Mucosa of gallbladder (tissue), 1 donor: ENCODE data around the gene UPF3A. TPM values are rescaled to one million over a fixed set of nuclear protein-coding genes. Genes with fewer than 3 reads are reported as not detected.
"Not testable (repeated sequence)": the region's sequence is repeated elsewhere in the genome, so short reads cannot be mapped to it uniquely, and the experiment has no call there.

Experiments
- DNase-seq: peaks from one replicate; pipeline ENCODE4 v3.0.0-alpha.2; 2020; ENCODE audit warnings: low spot score
- total RNA-seq: library from RNA; stranded (reverse); gene quantifications from one replicate; pipeline ENCODE4 v1.2.1, GENCODE V29; 2021
- donor health status: DM: no; HTN: no; CAD: no.

The UPF3A gene, protein sequence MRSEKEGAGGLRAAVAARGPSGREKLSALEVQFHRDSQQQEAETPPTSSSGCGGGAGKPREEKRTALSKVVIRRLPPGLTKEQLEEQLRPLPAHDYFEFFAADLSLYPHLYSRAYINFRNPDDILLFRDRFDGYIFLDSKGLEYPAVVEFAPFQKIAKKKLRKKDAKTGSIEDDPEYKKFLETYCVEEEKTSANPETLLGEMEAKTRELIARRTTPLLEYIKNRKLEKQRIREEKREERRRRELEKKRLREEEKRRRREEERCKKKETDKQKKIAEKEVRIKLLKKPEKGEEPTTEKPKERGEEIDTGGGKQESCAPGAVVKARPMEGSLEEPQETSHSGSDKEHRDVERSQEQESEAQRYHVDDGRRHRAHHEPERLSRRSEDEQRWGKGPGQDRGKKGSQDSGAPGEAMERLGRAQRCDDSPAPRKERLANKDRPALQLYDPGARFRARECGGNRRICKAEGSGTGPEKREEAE
- 34.2 TPM for total RNA-seq

DNA sequence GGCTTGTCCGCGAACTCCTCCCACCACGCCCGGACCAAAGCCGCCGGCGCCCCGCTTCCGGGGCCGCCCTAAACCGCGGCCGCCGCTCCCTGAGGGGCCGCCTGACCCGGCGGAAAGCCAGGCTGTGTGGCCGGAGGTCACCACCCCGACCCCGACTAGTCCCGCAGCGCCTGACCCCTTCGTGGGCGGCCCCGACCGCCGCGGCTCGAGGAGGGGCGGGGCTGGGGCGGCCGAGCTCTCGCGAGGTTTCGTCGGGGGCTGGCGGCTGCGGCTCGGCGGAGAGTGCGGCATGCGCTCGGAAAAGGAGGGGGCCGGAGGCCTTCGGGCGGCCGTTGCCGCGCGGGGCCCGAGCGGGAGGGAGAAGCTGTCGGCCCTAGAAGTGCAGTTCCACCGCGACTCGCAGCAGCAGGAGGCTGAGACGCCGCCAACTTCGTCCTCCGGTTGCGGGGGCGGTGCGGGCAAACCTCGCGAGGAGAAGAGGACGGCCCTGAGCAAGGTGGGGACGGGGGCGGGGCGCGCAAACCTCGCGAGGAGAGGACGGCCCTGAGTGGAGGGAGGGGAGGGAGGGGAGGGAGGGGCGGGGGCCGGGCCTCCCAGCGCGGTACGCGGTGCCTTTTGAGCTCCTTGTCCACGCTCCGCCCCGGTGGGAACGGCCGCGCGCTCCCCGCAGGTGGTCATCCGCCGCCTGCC, at the start of gene UPF3A:
TSS of gene UPF3A (plus strand) at position 251 of the 690 bp plus-strand sequence. CDS start at position 290, 39 bp downstream.
- peak; percentile 87 for DNase-seq

DNA sequence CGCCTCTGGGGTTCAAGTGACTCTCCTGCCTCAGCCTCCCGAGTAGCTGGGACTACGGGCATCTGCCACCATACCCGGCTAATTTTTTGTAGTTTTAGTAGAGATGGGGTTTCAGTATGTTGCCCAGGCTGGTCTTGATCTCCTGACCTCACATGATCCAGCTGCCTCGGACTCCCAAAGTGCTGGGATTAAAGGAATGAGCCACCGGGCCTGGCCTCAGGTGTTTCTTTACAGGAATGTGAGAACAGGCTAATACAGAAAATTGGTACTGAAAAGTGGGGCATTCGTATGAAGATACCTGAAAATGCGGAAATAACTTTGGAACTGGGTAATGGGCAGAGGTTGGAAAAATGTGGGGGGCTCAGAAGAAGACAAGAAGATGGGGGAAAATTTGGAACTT, 49.5 kb upstream of the UPF3A start:
- no peak for DNase-seq

DNA sequence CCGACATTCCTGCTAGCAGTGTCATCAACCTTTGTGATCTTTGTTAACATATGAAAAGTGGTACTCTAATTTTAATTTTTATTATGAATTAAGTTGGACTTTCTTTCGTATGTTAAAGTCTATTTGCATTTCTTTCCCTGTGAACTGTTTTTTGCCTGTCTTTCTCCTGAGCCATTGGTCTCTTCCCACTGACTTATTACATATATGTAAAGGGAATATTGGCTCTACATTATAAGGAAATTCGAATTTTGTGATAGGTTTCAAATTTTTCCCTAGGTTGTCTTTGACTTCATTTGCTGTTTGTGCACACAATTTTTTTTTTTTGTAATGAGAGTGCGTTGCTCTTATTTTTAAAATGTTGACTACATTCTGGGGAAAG, 47.1 kb upstream of the UPF3A start:
- DNase-seq, result no peak

- peak; percentile 92 for DNase-seq
Measured at GRCh38 chr13:114234645-114235421, 46.6 kb upstream of the UPF3A start, which contains the start of gene CDC16. TSS of gene CDC16 (plus strand) at chr13:114234897. CDS start at chr13:114235085, 188 bp downstream.

DNA sequence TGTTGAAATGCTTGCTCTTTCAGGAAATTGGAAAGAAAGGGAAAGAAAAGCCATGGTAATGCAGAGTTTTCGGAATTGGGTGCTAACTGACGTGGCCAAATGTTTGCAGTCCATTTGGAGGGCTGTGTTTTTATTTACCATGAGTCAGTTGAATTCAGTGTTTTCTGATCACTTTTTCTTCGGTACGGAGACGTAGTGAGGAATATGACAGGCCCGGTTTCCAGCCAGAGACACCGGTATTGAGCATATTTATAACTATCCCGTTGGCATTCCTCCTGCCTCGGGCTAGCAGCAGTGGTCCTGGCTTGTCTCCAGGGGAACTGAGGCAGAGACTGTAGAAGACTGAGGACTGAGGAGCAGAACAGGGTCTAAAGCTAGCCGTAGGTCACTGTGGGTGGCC, 45.7 kb upstream of the UPF3A start:
- no peak for DNase-seq

DNA sequence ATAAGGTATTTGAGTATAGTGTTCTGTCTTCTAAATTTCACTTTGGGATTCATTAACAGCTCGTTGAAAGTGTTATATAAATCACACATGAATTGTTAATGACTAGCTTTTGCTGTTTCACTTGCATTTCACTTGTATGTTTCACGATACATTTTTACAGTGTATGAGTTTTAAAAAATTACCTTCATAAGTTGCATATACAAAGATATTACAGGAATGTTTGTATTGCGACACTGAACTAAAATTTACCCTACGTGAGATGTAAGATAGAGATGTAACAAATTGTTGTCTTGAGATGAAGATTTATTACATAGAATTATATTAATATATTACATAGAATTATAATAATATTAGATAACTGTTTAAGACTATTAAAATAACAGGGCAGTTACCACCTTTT, 45.2 kb upstream of the UPF3A start:
- no peak for DNase-seq

DNA sequence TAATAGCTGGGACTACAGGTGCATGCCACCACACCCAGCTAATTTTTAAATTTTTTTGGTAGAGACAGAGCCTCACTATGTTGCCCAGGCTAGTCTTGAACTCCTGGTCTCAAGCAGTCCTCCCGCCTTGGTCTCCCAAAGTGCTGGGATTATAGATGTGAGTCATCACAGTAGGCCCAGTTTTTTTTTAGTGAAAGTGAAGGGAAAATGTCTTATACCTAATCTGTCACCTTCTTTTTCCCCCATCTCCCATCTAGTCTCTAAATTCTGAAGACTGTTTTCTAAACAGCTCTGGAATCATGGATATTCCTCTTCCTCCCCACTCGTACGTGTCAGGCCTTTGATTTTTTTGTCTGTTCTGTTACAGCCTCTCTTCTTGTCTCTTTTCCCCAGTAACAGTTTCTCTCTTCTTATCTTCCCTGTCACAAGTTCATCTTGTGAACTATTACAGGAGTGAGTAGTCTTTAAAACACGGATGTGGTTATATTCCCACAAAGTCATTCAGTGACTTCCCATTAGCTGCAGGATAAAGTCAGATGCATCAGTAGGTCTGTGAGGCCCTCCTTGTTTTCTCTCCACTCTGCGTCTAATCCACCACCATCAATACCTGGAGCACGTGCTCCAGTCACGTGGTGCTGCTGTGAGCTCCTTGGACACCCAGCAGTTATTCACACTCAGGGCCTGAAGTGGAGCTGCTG, 43.8 kb upstream of the UPF3A start:
- DNase-seq, result no peak

GRCh38 chr13:114241918-114242317, 39.5 kb upstream of the UPF3A start:
- DNase-seq, result no peak

DNA sequence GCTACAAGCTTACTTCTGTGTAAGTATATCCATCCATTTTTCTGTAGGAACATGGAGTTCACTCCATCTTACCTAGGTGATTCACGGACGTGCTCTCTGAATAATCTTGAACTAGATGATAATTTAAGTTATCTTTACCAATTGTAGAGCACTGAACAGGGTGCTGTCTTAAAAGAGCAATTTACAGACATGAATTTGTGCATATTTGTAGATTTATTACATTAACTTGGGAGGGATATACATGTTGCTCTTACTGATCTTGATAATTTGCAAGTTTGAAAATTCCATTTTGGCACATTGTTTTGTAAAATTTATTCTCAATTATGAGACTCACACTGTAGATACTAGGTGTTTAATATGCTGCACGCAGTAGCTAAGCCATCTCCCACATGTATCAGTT, 37.4 kb upstream of the UPF3A start:
- DNase-seq, result no peak

GRCh38 chr13:114244637-114245036, 36.8 kb upstream of the UPF3A start:
- no peak for DNase-seq

- DNase-seq, result no peak
Measured at GRCh38 chr13:114248011-114248410, 33.4 kb upstream of the UPF3A start.

DNA sequence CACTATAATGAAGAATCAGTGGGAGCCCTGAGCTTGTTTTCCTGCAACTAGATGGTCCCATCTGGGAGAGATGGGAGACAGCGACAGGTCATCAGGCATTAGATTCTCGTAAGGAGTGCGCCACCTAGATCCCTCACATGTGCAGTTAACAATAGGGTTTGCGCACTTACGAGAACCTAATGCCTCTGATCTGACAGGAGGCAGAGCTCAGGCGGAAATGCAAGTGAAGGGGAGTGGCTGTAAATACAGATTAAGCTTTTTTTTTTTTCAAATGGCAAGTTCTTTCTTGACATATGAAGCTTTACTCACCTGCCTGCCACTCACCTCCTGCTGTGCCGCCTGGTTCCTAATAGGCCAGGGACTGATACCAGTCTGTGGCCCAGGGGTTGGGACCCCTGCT, 32.3 kb upstream of the UPF3A start:
- no peak for DNase-seq

DNA sequence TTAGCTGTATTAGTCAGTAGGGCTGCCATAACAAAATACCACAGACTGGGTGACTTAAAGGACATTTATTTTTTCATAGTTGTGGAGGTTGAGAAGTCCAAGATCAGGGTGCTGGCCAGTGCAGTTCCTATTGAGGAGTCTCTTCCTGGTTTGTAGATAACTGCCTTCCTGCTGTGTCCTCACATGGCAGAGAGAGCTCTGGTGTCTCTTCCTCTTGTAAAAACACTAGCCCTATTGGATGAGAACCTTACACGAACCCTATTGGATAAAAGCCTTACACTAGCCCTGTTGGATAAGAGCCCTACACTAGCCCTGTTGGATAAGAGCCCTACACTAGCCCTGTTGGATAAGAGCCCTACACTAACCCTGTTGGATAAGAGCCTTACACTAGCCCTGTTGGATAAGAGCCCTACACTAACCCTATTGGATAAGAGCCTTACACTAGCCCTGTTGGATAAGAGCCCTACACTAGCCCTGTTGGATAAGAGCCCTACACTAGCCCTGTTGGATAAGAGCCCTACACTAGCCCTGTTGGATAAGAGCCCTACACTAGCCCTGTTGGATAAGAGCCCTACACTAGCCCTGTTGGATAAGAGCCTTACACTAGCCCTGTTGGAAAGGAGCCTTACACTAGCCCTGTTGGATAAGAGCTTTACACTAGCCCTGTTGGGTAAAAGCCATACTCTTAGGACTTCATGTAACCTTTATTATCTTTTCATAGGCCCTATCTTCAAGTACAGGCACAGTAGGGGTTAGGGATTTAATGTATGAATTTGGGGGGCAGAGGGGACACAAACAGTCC, 29.6 kb upstream of the UPF3A start:
- not testable (repeated sequence) for DNase-seq

GRCh38 chr13:114256547-114256946, 24.9 kb upstream of the UPF3A start:
- no peak for DNase-seq

DNA sequence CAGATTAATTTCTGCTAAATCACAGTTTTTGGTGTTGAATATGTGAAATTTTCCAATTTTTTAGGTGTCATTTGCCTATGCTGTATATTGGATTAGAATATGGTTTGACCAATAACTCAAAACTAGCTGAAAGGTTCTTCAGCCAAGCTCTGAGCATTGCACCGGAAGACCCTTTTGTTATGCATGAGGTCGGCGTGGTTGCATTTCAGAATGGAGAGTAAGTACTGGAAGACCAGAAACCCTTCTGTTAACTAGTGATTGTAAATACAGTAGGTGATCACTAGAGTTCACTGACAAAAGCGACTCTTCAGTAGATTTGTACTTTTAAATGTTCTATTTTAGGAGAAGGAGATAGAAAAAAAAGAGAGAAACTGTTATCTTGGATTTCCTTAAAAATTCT, 24.4 kb upstream of the UPF3A start:
- no peak for DNase-seq

- no peak for DNase-seq
Measured at GRCh38 chr13:114258589-114258988, 22.8 kb upstream of the UPF3A start.

- DNase-seq, result no peak
Measured at GRCh38 chr13:114259374-114259773, 22.0 kb upstream of the UPF3A start.

GRCh38 chr13:114259974-114260373, 21.4 kb upstream of the UPF3A start:
- no peak for DNase-seq

DNA sequence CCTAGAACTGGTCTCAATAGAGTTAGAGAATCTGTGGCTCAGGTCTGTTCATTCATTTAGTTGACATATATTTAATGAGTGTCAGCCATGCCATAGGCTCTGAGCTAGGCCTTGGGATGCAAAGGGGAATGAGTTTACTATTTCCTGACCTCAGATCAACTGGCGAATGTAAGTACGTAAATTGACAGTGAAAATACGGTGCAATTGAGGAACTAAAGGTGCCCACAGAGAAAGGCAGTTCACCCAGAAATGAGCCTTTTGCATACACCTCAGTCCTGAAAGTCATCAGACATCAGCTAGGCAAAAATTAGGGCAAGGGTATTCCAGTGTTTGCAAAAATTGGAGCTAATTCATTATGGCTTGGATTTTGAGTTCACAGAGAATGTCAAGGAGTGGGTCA, 20.6 kb upstream of the UPF3A start:
- DNase-seq, result no peak

GRCh38 chr13:114261328-114261965, 20.0 kb upstream of the UPF3A start:
- DNase-seq, result no peak
